ENCODE measurements around the gene PTTG1IP. TPM values are rescaled to one million over a fixed set of nuclear protein-coding genes. Genes with fewer than 3 reads are reported as not detected.

PTTG1IP gene
- total and polyA plus RNA-seq, 2 of the 4 experiments (the other 2 are of a cell fraction): 167 to 194 TPM

- Histone ChIP-seq H2BK120ac (ENCODE audit: low read depth, low read length) (no peak overlapping the region), H3K27ac (ENCODE audit: insufficient read depth, low read length) (no peak overlapping the region), H3K36me3 (ENCODE audit: control insufficient read depth, insufficient read depth, low read length) (no peaks in the 10 kb centered on the region), H3K27me3 (ENCODE audit: control insufficient read depth, insufficient read depth, low read length) (peaks cover 65% of the 10 kb centered on the region), H4K8ac (ENCODE audit: low read depth in 2 of 2, low read length in 2 of 2) (no peak overlapping the region), H3K23ac (ENCODE audit: low read depth, low read length) (no peak overlapping the region), H4K20me1 (ENCODE audit: insufficient read depth, low read length) (0 out of 2 replicates have a peak, but pooled peaks cover 5% of the 10 kb centered on the region), H2AK5ac (ENCODE audit: low read depth, low read length) (no peak overlapping the region), H2AFZ (replicated peaks; ENCODE audit: low read length, poor library complexity) (no peak overlapping the region), H3K4me1 (ENCODE audit: control insufficient read depth, insufficient read depth, low read length) (no peaks in the 10 kb centered on the region), H2BK20ac (ENCODE audit: low read depth, low read length) (no peak overlapping the region), H3K4me2 (ENCODE audit: low read depth, low read length) (no peak overlapping the region), H3K14ac (replicated peaks; ENCODE audit: low read depth, low read length) (no peak overlapping the region), H3K18ac (ENCODE audit: low read depth, low read length) (no peak overlapping the region), H3K4me3 (ENCODE audit: insufficient read depth, low read depth, low read length) (no peak overlapping the region), H3K9me3 (ENCODE audit: control insufficient read depth, insufficient read depth, low read length) (no peaks in the 10 kb centered on the region), H3K56ac (ENCODE audit: extremely low read depth, insufficient read depth, low read length) (no peak overlapping the region), H2BK5ac (ENCODE audit: low read depth, low read length, poor library complexity, severe bottlenecking) (no peak overlapping the region), H3K9ac (ENCODE audit: low read depth, low read length) (no peak overlapping the region), H3K9me1 (ENCODE audit: insufficient read depth, low read length) (no peaks in the 10 kb centered on the region), H4K91ac (ENCODE audit: insufficient read depth, low read depth, low read length) (no peak overlapping the region), H2BK15ac (ENCODE audit: low read depth, low read length) (no peak overlapping the region), H2AK9ac (replicated peaks; ENCODE audit: low read depth, low read length, poor library complexity) (no peak overlapping the region), H4K5ac (ENCODE audit: low read depth, low read length) (no peak overlapping the region), H3K79me1 (ENCODE audit: low read depth in 1 of 2, low read length in 2 of 2) (no peaks in the 10 kb centered on the region), H3K4ac (ENCODE audit: low read depth, low read length) (no peak overlapping the region)
- DNase-seq (no peak), ATAC-seq (ENCODE audit: low read depth) (no peak)
- in situ Hi-C loops (cut with MboI; ENCODE audit: low sequenced_read_pairs) (no loop called here), intact Hi-C loops (cut with micrococcal nuclease) (loop anchor here (1.0 to 5.0 kb wide), 2 partner anchors 36 to 245 kb away; no protein-coding TSS in a partner anchor), dilution Hi-C loops (cut with HindIII; ENCODE audit: low sequenced_read_pairs, unreplicated experiment) (no loop called here)
- BruUV-seq (replicated peaks): no TSS peak
- ChIA-PET CTCF (interaction anchor here (0.6 to 1.0 kb wide), 3 partner anchors 9 to 12 kb away, joined by 3 to 4 read pairs (median 3); no protein-coding TSS in a partner anchor), POLR2A (ENCODE audit: unreplicated experiment) (no interaction called here)
- TF ChIP-seq USF2 (IDR thresholded peaks at IDR 0.05; ENCODE audit: low read depth, low read length) (peak; percentile 29; the same call in 1 of the 2 replicates), RFX5 (IDR thresholded peaks at IDR 0.05; ENCODE audit: low read depth, low read length) (no peak), MAZ (IDR thresholded peaks at IDR 0.05; ENCODE audit: borderline replicate concordance, low read depth, low read length) (no peak), MAFK (IDR thresholded peaks at IDR 0.05; ENCODE audit: low read depth, low read length) (no peak)
- TF ChIP-seq, protein P1, sequence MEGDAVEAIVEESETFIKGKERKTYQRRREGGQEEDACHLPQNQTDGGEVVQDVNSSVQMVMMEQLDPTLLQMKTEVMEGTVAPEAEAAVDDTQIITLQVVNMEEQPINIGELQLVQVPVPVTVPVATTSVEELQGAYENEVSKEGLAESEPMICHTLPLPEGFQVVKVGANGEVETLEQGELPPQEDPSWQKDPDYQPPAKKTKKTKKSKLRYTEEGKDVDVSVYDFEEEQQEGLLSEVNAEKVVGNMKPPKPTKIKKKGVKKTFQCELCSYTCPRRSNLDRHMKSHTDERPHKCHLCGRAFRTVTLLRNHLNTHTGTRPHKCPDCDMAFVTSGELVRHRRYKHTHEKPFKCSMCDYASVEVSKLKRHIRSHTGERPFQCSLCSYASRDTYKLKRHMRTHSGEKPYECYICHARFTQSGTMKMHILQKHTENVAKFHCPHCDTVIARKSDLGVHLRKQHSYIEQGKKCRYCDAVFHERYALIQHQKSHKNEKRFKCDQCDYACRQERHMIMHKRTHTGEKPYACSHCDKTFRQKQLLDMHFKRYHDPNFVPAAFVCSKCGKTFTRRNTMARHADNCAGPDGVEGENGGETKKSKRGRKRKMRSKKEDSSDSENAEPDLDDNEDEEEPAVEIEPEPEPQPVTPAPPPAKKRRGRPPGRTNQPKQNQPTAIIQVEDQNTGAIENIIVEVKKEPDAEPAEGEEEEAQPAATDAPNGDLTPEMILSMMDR (conservative IDR thresholded peaks at IDR 0.05; ENCODE audit: low read depth, low read length): no peak
- 35% methylated on average over 4 of the region's 19 CpGs; no CpG with 5 or more reads in 1 of the 2 experiments for WGBS, 2 experiments (ENCODE audit: extremely low coverage in 2 of 2, insufficient read length in 1 of 2)
Measured at GRCh38 chr21:44892095-44892494, 18.6 kb upstream of the PTTG1IP start.

Data from IMR-90 (cell line).